ENCODE results near the gene LPCAT1.
A peak's percentile ranks its signal among the peaks of the same experiment; 100 is the strongest.
"Not testable (repeated sequence)": the region's sequence is repeated elsewhere in the genome, so short reads cannot be mapped to it uniquely, and the experiment has no call there.

The LPCAT1 gene

DNA sequence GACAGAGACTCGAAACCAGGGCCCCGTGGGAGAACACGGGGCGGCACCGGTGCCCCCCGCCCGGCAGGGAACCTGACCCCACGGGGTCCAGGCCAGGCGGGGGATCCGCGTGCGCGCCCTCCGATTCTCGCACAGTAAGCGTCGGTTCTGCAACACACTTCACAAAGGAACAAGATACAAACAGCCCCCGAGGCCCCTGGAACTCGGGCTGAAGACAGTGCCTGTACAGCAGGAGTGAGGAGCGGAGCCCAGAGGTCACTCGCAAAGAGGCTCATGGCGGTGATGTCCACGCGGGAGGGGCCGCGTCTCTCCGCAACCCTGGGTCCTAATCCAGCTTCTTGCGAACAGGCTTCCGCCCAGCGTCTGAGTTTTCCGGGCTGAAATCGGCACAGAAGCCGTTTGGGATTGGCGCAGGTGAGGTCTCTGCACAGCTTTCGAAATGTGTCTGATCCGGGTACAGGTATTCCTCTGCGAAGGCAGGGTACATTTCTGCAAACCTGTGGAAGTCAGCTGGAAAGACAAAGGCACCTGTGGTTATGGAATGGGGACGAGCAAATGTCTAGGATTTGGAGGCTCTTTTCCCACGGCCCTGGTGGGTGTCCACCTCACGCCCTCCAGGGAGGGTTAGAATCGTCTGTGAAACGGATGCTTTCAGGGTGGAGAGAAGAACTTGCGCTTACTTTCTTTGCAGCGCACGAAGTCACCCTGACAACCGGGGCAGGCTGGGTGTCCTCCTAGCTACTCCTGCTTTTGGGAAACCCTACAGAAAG, 60.2 kb downstream of the LPCAT1 start:
- no peak for DNase-seq

DNA sequence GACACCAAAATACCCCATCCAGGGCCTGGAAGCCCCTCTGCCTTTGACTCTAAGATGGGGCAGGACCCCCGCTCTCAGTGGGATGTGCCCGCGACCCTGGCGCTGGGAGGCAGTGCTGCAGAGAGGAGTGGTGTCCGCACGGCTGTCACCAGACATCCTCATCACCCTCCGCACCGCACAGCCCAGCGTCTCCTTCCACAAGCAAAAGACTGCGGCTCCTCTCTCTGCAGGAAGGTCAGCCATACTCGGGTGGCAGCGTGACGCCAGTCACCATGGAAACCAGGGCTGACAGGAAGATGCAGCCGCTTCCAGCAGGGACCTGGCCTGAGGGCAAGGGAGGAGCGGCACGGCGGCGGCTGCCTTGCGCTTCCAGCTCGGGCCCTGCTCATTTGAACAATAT, 61.4 kb downstream of the LPCAT1 start:
- no peak for DNase-seq

DNA sequence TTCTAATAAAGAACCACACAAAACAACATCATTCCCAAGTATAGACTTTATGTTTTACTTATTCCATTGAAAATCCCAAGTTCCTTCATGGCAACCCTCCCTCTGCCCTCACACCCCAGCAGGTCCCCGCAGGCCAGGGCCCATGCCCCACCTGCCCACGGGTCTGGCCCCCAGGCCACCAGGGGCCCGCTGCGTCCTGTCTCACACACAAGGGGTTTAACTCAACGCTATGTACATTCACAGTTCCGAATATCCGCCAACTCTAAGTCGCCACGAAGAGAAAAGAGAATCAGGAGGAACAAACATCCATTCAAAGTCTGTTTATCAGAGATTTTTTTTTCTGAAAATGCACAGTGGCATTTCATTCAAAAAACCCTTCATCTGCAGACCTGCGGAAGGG, 62.4 kb downstream of the LPCAT1 start:
- DNase-seq = no peak

DNA sequence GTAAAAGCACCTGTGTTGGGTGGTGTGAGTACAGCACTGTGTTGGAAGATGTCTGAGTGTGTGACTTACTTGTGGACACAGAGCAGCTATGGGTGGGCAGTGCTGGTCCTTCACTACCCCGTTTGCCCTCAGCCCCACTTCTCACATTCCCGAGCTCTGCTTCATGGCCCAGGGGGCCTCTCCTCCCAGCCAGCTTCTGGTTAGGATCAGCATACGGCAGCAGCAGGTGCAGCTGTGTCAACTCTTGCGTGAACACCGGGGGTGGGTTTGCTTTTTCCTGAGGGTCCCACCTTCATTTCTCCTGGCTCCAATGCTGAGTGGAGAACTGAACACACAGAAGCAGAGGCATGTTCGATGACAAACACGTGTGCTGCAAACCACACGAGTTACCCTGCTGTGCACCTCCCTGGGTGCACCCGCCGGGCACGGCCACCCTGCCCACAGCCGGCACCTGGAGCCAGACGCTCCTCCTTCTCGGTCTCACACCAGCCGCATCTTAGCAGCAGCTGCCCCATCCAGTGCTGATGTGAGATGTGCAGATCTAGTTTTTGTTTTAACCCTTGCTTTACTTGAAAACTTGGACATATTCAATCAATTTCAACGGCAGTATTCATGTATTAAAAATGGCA, 63.6 kb downstream of the LPCAT1 start:
- no peak for DNase-seq

DNA sequence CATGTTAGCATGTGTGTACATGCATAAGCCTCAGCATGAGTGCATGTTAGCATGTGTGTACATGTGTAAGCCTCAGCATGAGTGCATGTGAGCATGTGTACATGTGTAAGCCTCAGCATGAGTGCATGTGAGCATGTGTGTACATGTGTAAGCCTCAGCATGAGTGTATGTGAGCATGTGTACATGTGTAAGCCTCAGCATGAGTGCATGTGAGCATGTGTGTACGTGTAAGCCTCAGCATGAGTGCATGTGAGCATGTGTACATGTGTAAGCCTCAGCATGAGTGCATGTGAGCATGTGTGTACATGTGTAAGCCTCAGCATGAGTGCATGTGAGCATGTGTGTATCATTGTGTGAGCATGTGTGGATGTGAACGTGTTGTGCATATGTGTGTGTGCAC, 64.3 kb downstream of the LPCAT1 start:
- not testable (repeated sequence) for DNase-seq

DNA sequence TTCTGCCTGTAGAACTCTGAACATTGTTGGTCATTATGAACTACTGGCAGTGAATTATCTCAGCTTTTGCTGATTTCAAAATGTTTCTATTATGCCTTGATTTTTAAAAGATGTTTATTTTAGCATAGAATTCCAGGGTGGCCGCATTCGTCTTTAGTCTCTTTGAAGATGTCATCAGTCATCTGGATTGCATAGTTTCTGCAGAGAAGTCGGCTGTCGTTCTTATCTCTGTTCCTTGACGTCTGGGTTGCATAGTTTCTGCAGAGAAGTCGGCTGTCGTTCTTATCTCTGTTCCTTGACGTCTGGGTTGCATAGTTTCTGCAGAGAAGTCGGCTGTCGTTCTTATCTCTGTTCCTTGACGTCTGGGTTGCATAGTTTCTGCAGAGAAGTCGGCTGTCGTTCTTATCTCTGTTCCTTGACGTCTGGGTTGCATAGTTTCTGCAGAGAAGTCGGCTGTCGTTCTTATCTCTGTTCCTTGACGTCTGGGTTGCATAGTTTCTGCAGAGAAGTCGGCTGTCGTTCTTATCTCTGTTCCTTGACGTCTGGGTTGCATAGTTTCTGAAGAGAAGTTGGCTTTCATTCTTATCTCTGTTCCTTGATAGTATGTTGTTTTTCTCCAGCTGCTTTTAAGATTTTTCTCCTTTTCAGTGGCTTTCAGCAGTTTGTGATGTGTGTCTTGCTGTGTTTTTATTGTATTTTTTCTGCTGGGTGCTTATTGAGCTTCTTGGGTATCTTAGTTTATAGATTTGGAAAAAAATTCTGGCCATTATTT, 67.5 kb downstream of the LPCAT1 start:
- not testable (repeated sequence) for DNase-seq

DNA sequence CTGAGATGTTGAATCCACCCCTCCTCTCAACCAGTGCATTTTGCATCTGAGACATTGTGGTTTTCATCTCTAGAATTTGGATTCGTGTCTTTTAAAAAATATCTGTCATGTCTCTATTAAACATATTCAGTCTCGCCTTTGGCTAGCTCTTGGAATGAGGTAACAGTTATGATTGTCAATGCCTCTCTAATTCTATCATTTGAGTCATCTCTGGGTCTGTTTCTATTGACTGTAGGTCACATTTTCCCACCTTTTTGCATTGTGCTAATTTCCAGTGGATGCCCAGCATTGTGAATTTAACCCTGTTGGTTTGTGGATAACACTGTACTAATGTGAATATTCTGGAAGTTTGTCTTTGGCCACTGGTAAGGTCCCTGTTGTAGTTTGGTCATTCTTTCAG, 70.1 kb downstream of the LPCAT1 start:
- DNase-seq = no peak

DNA sequence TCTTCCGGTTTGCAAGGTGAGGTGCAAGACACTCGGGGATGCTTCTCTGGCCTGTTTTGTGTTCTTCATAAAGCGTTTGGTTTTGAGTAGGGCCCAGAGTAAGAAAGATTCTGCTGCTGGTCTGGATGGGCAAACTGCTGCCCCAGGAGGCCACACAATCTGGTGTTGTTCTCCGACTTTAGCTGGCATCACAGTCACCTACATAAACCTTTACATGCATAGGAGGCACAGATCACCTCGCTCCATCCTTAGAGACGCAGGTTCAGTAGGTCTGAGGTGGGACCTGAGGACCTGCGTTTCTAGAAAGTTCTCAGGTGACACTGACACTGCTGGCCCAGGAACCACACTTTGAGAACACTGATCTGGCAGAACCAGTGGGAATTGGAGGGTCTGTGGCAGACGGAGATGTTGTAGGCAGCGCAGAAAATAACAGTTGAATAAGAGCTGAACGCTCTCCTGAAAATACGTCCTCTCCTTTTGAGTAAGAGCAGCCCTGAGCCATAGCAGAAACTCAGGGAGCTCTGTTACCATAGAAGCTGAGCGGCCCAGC, 74.6 kb downstream of the LPCAT1 start:
- DNase-seq = no peak

DNA sequence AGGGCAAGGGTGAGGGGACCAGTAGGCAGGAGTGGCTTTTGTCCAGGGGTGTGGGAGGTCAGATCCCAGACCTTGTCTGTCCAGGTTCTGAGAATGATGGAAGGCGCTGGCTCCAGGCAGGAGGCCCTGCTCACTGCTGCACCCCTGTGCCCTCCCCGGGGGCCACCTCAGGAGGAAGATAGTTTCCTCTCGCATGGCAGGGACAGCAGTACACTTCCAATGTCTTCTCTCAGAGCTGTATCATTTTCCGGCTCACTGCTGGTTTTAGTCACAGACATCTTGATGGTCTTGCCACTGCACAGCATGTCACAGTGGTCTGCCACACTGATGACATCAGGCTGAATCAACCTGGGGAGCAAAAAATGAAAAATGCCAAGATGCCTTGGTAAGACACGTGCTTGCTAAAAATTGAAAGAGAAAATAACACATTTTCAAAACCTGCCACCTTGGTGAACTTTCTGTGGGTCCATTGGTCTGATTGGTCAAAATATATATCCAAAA, 75.2 kb downstream of the LPCAT1 start:
- no peak for DNase-seq

DNA sequence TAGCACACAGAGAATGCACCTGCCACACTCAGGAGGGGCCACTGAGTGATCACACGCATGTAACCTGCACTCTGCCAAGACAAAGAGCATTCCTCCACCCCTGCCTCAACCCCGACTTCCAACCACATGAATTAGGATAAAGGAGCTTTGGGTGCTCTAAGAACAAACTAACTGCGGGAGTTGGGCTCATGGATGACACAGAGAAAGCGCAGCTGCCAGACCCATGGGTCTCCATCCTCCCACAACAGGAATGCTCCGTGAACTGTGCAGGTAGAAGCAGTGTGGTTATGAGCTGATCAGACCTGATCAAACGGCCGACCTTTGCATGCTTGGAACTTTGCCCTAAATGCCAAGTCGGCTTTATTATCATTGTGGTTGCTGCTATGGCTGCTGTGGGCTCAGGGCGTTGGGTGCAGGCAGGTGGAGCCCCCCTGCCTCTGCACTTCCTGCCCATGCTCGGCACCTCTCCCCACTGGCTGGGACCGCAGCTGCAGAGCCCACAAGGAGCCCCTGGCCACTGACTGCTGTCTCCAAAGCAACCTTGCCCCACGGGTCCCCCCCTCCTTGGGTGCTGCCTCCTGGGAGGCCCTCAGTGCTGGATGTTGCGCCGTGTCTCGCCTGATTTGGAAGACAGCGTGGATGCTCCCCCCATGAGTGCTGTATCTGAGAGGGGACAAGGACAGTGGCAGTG, 75.9 kb downstream of the LPCAT1 start:
- DNase-seq = no peak

DNA sequence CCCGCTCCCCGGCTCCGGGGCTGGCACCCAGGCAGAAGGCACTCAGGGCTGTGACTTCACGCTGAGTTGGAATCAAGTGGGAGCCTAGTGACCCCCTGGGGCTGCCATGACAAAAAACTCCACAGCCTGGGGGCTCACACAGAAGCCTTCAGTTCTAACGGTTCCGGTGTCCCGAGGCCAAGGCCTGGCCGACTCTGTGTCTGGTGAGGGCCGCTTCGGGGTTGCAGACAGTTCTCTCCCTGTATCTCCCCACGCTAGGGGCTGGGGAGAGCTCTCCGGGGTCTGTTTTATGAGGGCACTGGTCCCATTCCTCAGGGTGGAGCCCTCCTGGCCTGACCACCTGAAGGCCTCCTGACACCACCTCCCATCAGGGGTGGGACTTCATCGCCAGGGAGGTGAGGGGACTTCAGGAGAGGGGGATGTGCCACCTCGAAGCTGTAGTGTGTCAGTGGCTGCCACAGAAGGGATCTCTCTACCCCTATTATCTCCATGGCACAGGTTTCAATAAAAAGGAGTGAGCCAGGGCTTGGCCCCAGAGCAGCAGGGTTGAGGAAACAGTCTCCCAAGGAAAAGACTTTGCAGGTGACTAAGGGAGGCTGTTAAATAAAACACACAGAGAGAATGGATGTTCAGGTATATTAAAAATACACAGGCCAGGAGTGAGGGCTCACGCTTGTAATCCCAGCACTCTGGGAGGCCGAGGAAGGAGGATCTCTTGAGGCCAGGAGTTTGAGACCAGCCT, 77.0 kb downstream of the LPCAT1 start:
- no peak for DNase-seq

DNA sequence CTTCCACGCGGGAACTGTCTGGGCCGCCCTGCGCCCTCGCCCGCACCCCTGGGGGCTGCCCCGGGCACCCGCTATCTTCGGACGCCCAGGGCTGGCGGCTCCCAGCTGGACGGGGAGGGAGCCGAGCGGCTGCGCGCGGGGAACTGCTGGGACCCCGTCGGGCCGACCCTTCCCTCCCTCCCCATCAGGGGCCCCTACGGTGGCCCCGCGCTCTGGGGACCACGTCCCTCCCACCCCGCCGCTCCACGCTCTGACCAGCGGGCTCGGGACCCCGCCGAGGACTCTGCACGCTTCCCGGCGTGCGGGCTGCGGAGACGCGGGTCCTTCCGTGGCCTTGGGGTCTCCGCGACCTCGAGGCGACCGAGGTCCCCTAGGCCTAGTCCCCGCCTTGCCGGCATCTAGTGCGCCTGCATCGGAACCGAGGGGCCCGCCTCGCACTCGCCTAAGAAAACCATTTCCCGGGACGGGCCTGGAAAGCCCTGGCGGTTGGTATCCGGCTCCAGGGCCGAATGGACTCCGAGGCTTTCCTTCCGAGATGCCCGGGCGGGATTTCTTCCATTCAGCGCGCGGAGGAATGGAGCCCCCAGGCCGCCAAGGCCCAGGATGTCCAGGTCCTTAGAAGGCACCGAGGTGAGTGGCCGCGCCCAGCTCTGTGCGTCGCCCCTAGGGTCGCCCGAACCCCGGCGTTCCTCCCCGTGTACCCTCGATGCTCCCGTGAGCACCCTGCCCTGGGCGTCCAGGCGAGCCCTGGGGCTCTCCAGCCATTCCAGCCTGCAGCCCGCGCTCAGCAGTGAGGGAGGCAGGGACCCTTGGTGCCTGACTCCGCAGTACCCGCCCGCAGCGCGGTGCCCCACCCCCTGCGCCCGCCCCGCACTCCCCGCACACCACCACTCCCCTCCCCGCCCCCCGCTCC, 77.8 kb downstream of the LPCAT1 start:
- DNase-seq = no peak

DNA sequence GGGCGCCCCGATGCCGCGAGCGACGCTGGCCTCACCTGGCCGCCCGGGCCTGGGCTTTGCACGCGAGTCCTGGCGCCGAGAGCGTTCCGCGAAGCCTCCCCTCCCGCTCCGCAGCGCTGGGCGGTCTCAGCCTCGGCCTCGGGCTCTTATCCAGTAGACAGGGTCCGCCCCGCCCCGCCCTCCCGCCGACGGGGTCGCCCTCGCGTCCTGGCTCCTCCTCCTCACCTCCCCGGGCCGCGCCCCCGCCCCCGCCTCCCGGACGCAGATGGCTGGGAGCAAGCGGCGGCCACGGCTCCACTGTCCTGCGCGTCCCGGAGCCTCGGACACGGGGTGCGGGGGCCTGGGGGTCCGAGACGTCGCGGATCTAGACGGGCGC, 78.5 kb downstream of the LPCAT1 start, which contains the start of gene SLC6A3:
Gene SLC6A3, minus strand, starts transcription at position 128 of the 376 bp plus-strand sequence. CDS start 2,243 bp downstream, outside the sequence.
- peak; percentile 17 to 47 for DNase-seq

DNA sequence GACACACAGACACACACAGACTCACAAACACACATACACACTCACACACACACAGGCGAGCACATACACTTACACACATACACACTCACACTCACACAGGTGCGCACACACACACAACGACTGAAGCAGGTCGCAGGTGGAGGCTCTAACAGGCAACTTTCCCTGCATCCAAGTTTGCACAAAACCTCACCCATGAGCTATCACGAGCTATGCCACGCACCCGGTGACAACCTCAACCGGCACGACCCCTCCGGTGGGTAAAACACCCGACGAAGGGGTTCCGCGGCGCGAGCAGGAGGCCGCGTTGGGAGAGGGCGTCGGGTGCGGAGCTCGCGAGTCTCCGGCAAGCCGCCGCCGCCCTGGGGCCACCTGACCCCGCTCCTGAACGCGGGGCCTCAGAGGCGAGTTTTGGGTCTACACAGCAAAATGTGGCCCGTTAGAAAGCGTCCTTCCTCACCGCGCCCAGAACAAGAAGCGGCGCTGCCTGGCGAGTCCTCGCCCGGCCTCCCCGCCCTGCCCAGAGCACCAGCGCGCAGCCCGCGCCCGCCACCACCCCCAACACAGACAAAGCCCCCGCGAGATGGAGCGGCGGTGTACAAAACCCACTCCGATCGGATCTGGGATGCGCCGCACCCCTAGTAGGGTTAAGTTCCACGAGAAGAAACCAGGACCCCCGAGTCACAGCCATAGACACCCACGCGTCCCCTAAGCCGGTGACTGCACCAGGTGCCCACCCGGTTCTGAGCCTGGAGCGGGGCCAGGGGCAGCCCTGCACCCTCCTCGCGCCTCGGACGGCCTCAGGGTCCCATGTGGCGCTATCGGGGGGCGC, 79.2 kb downstream of the LPCAT1 start:
- no peak for DNase-seq

DNA sequence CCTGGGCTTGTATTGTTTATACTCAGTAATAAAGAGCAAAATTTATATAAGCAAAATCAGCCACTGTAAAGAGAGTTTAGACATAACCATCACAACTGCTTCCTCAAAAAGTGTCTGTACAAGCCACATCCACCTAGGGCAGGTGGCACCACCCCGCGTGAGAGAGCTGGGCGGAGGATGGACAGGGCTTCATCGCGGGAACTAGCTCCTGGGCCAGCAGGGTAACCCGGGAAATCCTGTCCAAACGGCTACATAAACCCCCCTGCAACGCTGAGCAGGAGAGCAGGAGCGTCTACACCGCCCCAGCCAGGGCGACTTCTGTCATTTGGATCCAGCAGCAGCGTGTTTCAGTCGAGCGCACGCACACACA, 79.8 kb downstream of the LPCAT1 start:
- no peak for DNase-seq

DNA sequence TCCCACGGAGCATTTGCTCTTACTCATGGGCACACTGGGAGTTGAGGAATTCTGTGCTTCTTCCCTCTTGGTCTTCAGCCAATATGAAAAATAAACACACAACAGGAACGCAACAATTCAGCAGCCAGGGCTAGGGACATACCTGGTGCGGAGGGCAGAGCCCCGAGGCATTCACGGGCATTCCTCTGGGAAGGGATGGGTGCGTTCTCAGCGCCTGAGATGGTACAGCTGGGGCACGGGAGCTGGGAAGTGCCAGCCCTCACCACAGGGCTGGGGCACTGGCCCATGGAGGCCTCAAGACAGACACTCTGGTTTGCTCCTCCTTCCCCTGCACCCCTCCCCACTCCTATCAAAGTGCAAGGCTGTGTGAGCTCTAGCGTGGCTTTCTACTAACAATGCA, 80.6 kb downstream of the LPCAT1 start:
- DNase-seq = no peak

DNA sequence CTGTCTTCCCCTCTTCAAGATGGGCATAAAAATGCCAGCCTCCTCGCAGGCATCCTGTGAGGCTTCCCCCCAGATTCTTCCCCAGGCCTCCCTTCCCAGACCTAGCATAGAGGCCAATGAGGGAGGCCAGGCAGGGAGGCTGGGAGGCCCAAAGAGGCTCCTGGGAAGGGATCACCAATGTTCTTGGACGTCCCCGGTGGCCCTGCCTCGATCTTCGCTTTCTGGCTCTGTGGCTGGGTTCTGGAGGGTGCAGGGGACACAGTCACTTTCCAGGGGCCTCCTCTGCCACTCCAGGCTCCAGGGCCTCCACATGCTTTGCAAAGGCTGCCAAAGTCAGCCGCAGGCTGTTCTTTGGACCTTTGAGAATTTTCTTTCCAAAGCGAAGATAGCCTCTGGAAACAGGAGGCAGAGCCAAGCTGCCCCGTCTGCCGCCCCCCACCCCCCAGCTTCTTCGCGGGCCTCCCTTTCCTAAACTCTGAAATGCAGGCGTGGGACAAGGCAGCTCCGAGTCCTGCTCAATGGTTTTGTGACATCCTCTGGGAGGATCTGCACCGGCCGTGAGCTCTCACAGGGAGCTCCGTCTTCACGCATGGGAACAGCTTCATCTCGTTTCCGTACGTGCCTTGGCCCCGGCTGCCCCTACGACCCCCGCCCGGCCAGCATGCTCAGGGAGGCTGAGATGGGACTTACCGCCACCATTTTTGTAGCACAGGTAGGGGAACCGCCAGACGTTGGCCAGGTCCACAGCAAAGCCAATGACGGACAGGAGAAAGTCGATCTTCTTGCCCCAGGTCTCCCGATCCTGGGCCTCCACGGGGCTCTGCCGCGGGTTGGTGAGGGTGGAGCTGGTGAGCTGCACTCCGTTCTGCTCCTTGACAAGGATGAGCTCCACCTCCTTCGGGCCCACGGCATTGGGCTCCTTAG, 81.3 kb downstream of the LPCAT1 start:
- no peak for DNase-seq

DNA sequence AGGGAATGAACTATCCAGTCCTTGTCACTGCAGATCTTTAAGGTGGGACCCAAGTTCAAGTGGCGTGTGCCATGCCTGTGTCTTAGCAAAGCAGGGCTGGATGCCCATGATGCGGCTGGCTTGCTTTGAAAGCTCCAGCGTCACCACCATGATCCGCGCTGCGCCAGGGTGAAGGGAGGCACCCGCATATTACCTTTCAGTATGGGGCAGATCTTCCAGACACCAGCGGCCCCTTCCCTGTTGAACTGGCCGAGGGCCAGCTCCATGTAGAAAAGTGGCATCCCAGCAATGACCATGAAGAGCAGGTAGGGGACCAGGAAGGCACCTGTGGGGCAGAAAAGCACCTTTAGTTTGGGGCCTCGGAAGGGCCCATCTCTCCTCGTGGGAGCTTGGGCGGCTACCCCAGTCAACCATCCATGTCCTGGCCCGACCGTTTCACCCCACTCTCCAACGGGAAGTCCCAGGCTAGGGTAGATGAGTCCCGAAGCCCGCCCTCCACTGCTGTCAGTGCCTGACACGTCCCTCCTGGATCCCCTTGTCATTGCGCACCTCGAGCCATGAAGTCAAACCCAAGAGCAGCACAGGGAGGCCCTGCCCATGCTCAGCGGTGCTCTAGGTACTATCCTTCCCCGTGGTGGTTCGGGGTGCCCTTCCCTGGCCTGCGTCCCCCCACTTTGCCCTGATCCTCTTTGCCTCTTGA, 82.4 kb downstream of the LPCAT1 start:
- no peak for DNase-seq

Data from stimulated activated CD4-positive, alpha-beta T cell treated with anti-CD3 and anti-CD28 coated beads, Interleukin-4, amount 100 ng/mL, for 4 hours (primary cell).